Renal cortex interstitium (tissue), 11 donors: ENCODE measurements around the gene ALG1L2. TPM values are rescaled to one million over a fixed set of nuclear protein-coding genes. Genes with fewer than 3 reads are reported as not detected.
"Not testable (repeated sequence)": the region's sequence is repeated elsewhere in the genome, so short reads cannot be mapped to it uniquely, and the experiment has no call there.

Experiments
- DNase-seq, 11 donors: peaks; one replicate each; pipeline ENCODE4 v3.0.0-alpha.2; 2013; ENCODE audit warnings: low read depth in 9 of 11, low spot score in 4 of 11; ENCODE audit errors: extremely low read depth in 1 of 11
- polyA plus RNA-seq, 3 donors: library from polyadenylated mRNA; unstranded; fragments of 120-200 nt; gene quantifications; one replicate each; pipeline ENCODE4 v1.2.1, GENCODE V29; 2013; ENCODE audit not compliant: insufficient read length in 3 of 3

The ALG1L2 gene
- polyA plus RNA-seq, 3 donors = 1.3 to 2.8 (median 2.0) TPM

DNA sequence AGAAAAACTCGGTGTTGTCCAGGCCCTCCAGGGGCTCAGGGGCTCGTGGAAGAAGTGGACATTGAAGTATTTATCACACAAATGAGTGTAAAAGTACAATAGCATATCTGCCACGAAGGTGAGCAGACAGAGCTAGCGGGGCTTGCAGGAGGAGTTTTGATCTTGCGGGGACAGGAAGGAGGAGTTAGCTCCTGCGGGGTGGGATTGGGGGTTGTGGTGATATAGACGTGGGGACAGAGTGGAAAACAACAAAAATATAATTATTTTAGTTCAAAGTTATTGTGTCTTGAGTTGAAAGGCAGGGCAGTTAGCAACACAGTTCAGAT lies 31.1 kb downstream of the ALG1L2 start:
- DNase-seq = not testable (repeated sequence)

DNA sequence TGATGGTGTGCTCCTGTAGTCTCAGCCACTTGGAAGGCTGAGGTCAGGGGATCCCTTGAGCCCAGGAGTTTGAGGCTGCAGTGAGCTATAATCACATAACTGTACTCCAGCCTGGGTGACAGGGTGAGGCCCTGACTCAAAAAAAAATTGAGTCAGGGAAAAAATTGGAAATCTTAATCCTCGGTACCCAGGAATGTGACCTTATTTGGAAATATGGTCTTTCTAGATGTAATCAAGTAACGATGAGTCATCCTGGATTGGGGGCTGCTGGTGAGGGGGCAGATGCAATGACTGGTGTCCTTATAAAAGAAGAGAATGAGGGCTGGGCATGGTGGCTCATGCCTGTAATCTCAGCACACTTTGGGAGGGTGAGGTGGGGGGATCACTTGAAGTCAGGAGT lies 33.8 kb downstream of the ALG1L2 start:
- DNase-seq = not testable (repeated sequence)

DNA sequence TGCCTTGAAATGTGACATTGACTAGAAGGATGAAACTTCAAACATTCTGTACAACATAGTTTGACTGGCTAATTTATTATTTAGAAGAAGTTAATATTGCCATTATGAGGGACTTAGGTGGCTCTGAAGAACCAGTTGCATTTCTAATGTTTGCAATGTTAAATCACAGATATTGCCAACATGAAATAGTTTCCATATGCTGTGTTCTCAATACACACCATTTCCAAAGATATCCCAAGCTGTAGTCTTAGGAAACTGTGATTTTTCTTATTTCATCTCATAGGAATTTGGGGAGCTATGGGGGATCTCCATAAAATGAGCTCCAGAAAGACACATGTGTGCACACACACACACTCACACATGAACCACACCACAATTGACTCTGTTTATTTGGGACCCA lies 36.3 kb downstream of the ALG1L2 start:
- DNase-seq = no peak

DNA sequence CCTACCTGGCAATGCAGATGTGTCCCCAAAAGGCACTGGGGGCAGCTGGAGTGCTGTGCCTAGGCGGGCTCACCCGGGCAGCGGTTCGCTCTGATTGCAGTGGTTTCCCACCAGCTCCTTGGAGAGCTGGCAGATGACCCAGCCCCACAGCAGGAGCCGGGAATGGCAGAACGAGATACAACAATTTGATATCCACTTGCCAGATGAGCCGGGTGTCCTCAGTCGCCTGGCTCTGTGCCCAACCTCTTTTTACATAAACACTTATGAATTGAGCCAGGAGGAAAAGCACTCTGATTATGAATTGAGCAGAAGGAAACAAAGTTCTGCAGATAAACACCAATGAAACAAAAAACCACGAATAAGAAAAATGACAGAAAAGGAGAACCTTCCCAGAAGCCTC lies 38.2 kb downstream of the ALG1L2 start:
- DNase-seq = not testable (repeated sequence)

DNA sequence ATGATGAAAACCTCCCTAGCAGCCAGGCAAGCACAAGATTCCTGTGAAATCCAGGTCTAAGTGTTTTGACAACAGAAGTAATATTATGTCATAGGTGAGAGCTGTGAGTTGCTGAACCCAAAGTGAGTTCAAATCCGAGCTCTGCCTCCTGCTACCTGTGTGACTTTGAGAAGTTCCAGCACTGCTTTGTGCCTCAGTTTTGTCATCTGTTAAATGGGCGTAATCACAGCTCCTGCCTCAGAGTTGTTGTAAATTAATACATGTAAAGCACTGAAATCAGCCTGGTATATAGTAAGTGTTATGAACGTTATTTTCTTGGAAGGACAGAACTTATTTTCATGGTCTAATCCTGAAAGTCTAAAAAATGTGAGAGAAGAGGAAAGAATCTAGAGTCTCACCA lies 38.7 kb downstream of the ALG1L2 start:
- not testable (repeated sequence) for DNase-seq

DNA sequence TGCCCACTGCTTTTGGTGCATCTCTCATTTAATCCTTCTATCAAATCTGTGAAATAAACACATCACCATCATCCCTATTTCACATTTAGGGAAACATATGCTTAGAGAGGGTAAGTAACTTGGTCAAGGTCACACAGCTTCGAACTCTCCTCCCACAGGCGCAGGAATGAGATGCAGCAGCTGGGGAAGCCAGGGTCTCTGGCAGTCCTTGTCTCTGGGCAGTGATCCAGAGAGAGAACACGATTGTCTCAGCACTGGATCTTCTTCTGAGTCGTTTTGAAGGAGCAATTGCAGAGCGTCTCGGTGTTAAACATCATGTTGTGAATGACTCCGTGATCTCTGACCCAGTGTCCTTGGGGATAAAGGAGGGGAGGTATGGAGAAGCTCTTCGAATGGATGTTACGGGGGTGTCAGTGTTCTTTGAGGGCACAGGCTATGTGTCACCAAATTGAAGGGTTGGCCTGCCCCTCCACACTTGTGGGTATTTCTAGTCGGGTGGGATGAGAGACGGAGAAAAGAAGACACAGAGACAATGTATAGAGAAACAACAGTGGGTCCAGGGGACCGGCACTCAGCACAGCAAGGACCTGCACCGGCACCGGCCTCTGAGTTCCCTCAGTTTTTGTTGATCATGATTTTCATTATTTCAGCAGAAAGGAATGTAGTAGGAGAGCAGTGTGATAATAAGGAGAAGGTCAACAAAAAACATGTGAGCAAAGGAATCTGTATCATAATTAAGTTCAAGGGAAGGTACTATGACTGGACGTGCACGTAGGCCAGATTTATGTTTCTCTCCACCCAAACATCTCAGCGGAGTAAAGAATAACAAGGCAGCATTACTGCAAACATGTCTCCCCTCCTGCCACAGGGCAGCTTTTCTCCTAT lies 41.5 kb downstream of the ALG1L2 start:
- not testable (repeated sequence) for DNase-seq

DNA sequence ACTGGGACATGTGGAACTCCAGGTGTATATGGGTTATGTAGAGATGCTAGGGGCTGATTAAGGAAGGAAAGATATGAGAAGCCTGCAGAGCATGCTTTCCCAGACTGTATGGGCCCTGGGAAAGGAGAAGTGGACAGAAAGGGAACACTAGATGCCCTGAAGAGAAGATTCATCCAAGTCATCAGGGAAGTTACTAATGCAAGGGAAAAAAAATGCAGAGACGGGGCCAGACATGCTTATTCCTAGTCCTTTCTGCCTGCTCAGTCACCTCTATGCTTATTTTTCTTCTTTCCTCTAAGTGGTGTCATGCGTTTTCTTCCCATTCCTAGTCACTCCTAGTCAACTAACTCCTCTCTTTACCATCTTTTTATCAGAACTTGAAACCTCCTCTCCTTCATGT lies 43.8 kb downstream of the ALG1L2 start:
- not testable (repeated sequence) for DNase-seq

DNA sequence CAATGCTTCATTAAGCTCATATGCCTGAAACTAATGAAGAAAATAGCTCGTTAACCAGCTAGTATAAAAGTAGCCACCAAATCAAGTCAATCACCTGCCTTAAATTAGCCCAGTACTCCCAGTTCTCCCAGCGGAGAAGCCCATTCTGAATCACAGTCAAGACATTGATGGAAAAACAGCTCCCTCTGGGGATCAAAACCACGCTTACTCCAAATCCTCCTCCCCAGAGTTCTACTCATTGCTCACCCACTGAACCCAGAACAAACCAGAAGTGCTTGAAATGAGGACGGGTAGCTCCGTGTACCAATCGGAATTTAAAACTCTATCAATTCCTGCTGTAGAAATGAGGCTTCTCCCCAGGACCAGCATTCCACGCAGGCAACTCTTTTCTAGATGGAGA lies 54.7 kb downstream of the ALG1L2 start:
- not testable (repeated sequence) for DNase-seq

DNA sequence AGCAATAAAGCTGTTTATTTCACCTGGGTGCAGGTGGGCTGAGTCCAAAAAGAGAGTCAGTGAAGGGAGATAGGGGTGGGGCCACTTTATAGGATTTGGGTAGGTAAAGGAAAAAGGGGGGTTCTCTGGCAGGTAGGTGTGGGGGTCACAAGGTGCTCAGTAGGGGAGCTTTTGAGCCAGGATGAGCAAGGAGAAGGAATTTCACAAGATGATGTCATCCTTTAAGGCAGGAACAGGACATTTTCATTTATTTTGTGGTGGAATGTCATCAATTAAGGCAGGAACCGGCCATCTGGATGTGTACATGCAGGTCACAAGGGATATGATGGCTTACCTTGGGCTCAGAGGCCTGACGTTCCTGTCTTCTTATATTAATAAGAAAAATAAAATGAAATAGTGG lies 56.1 kb downstream of the ALG1L2 start:
- DNase-seq = not testable (repeated sequence)

DNA sequence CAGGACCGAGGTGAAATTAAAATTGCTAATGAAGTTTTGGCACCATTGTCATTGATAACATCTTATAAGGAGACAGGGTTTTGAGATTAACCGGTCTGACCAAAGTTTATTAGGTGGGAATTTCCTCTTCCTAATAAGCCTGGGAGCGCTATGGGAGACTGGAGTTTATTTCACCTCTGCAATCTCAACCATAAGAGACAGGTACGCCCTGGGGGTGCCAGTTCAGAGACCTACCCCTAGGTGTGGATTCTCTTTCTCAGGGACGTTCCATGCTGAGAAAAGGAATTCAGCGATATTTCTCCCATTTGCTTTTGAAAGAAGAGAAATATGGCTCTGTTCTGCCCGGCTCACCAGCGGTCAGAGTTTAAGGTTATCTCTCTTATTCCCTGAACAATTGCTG lies 57.4 kb downstream of the ALG1L2 start:
- not testable (repeated sequence) for DNase-seq

DNA sequence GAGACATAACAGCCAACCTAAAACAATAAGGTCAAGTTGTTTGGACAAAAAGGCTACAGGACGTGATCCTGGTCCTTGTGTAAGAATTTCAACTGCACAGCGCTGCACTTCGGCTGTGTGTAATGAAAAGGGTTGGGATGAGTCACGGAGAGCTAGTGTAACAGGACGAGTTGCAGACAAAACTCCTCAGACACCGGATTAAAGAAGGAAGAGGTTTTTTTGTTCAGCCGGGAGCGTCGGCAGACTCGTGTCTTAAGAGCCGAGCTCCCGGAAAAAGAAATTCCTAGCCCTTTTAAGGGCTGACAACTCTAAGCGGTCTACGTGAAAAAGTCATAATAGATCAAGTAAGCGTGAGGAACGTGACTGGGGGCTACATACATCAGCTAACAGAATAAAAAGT lies 59.1 kb downstream of the ALG1L2 start:
- DNase-seq = not testable (repeated sequence)

DNA sequence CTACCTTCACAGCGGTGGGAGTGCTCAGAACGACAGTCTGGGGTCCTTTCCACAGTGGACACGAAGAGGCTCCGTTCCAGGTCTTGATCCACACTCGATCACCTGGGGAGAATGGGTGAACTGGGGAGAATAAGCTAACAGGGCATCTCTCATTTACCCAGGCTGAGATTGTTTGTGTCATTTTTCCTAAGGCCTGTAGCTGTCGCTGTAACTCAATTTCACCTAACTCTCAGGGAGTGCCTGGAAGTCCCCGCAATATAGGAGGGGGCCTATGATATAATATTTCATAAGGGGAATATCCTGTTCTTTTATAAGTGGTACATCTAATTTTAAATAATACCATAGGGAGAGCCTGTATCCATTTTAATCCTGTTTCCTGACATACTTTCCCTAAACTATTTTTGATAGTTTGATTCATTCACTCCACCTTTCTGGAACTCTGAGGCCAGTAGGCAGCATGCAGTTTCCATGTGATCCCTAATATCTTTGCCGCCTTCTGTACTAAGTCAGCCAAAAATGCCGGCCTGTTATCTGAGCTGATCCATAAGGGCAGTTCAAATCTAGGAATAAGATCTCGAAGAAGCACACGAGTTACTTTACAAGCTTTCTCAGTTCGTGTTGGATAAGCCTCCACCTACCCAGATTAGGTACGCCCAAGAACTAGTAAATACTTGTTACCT lies 62.2 kb downstream of the ALG1L2 start:
- DNase-seq = not testable (repeated sequence)

DNA sequence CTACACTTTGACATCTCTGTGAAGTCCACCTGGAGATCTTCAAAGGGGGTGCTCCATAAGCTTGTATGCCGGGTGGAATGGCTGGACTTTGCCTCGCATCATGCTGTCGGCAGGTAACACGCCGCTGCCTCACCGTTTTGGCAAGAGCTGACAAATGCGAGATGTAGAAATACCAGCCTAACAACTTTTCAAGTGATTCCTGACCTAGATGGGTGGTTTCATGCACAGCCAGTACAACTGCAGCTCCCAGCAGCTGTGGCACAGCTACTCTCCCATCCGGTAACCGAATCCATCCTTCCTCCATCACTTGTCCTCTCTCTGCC lies 62.7 kb downstream of the ALG1L2 start:
- peak in 1 of 11 donors; percentile 11 for DNase-seq

DNA sequence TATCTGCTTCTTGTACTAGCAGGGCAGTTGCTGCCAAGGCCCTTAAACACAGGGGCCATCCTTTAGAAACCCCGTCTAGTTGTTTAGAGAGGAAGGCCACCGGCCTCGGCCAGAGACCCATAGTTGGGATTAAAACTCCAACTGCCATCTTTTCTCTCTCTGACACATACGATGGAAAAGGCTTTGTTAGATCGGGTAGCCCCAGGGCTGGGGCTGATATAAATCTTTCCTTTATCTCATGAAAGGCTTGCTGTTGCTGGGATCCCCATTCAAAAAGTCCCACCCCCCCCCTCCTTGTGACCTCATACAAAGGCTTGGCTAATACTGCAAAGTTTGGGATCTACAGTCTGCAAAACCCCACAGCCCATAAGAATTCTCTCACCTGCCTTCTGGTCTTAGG lies 63.8 kb downstream of the ALG1L2 start:
- DNase-seq = not testable (repeated sequence)

DNA sequence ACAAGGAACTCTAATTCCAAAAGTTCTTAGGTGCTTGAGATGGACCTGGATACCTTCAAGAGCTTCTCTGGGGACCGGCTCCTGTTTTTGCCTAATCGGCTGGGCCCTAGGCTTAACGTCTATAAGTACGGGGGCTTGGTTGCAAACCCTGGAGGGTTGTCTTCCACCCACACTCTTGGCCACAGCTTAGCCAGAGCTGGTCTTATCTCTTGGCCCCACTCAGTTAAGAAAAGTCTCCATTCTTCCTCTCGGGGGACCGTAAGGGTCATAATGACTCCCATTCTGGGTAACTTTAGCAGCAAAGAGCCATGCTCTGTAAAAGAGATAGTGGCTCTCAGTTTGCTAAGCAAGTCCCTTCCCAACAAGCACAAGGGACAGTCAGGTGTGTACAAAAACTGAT lies 64.8 kb downstream of the ALG1L2 start:
- not testable (repeated sequence) for DNase-seq

Other genes with a start within 250 kb of the ALG1L2 start
- gene TMCC1, start 188.1 kb upstream of the ALG1L2 start, polyA plus RNA-seq = 10 to 100 TPM; 22.0 to 25.3 (median 25.3) TPM
- gene TRH, start 107.1 kb upstream of the ALG1L2 start, polyA plus RNA-seq = under 1 TPM; 0.16 to 0.63 (median 0.44) TPM